ENCODE measurements around the gene OSBPL3. TPM values are rescaled to one million over a fixed set of nuclear protein-coding genes. Genes with fewer than 3 reads are reported as not detected.

The OSBPL3 gene
- total RNA-seq, 2 experiments from 2014 or later, result 41.2 to 45.1 TPM

- Mint-ChIP-seq H3K27ac (peak overlapping the region; percentile 80), H3K4me3 (no peak overlapping the region), H3K27me3 (no peaks in the 10 kb centered on the region), H3K36me3 (no peaks in the 10 kb centered on the region), H3K9me3 (no peaks in the 10 kb centered on the region), H3K4me1 (ENCODE audit: low read depth) (peaks cover 86% of the 10 kb centered on the region)
- ChIA-PET CTCF (interaction anchor here (0.6 to 3.1 kb wide), 7 partner anchors 11 to 1419 kb away, joined by 3 to 15 read pairs (median 3); partner anchors contain the start of gene OSBPL3), POLR2A (interaction anchor here (1.5 to 3.3 kb wide), 2 partner anchors 12 to 85 kb away, joined by 3 to 22 read pairs; partner anchors contain the start of gene OSBPL3)
- DNase-seq, result no peak
- intact Hi-C loops (cut with micrococcal nuclease), result loop anchor here (1.0 to 5.0 kb wide), 6 partner anchors 18 to 146 kb away; no protein-coding TSS in a partner anchor
Observed at GRCh38 chr7:24966802-24967201, 13.2 kb downstream of the OSBPL3 start.

GRCh38 chr7:24965831-24966708 is 13.9 kb downstream of the OSBPL3 start:
- peak; percentile 61 for DNase-seq
- no peaks in the 10 kb centered on the region for H3K36me3 Mint-ChIP-seq
- POLR2A ChIA-PET, result interaction anchor here (0.5 to 3.3 kb wide), 4 partner anchors 9 to 85 kb away, joined by 3 to 22 read pairs (median 4); partner anchors contain the start of gene OSBPL3
- H3K9me3 Mint-ChIP-seq, result no peaks in the 10 kb centered on the region
- H3K27me3 Mint-ChIP-seq, result no peaks in the 10 kb centered on the region
- intact Hi-C loops (cut with micrococcal nuclease), result loop anchor here (1.0 to 5.0 kb wide), 6 partner anchors 17 to 145 kb away; no protein-coding TSS in a partner anchor
- peak overlapping the region; percentile 80 for H3K27ac Mint-ChIP-seq
- CTCF ChIA-PET, result interaction anchor here (0.8 to 3.1 kb wide), 9 partner anchors 12 to 145 kb away, joined by 3 to 15 read pairs (median 4); partner anchors contain the start of gene OSBPL3
- peaks cover 82% of the 10 kb centered on the region for H3K4me1 Mint-ChIP-seq (ENCODE audit: low read depth)
- peak overlapping the region; percentile 36 for H3K4me3 Mint-ChIP-seq

GRCh38 chr7:24964191-24964590 is 15.8 kb downstream of the OSBPL3 start:
- no peaks in the 10 kb centered on the region for H3K9me3 Mint-ChIP-seq
- H3K4me3 Mint-ChIP-seq, result no peak overlapping the region
- no peak overlapping the region for H3K27ac Mint-ChIP-seq
- intact Hi-C loops (cut with micrococcal nuclease), result no loop called here
- H3K36me3 Mint-ChIP-seq, result peaks cover 1% of the 10 kb centered on the region
- ChIA-PET CTCF (interaction anchor here (0.9 to 1.4 kb wide), 3 partner anchors 15 to 144 kb away, joined by 3 to 5 read pairs (median 4); partner anchors contain the start of gene OSBPL3), POLR2A (interaction anchor here (0.6 to 2.4 kb wide), 2 partner anchors 15 to 18 kb away, joined by 5 to 10 read pairs; partner anchors contain the start of gene OSBPL3)
- peaks cover 82% of the 10 kb centered on the region for H3K4me1 Mint-ChIP-seq (ENCODE audit: low read depth)
- no peak for DNase-seq
- H3K27me3 Mint-ChIP-seq, result no peaks in the 10 kb centered on the region

DNA sequence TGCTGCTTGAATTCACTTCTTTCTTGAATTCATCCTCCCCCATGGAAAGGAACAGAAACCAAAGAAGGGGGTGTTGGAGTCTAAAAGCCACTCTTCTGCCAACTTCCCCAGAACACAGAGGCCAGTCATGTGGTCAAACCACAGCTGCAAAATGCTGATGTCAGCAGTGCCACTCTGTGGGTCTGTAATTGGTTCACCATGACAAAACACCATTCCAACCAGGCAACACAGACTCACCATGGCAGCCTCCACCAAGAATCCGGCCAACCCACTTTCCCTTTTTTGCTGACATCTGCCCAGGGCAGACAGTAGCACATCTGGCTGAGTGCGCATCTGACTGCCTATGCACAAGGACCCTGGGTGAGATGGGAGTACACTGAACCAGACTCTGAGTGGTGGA is 16.8 kb downstream of the OSBPL3 start:
- Mint-ChIP-seq H3K4me1 (ENCODE audit: low read depth) (peaks cover 85% of the 10 kb centered on the region), H3K36me3 (peaks cover 1% of the 10 kb centered on the region), H3K9me3 (no peaks in the 10 kb centered on the region), H3K27ac (peak overlapping the region; percentile 68), H3K27me3 (no peaks in the 10 kb centered on the region), H3K4me3 (no peak overlapping the region)
- peak; percentile 72 for DNase-seq
- intact Hi-C loops (cut with micrococcal nuclease), result no loop called here
- ChIA-PET CTCF (interaction anchor here (1.6 kb wide), 1 partner anchor 16 kb away, joined by 6 read pairs; no protein-coding TSS in a partner anchor), POLR2A (interaction anchor here (1.0 to 2.4 kb wide), 3 partner anchors 16 to 136 kb away, joined by 3 to 10 read pairs (median 4); partner anchors contain the start of gene OSBPL3)

DNA sequence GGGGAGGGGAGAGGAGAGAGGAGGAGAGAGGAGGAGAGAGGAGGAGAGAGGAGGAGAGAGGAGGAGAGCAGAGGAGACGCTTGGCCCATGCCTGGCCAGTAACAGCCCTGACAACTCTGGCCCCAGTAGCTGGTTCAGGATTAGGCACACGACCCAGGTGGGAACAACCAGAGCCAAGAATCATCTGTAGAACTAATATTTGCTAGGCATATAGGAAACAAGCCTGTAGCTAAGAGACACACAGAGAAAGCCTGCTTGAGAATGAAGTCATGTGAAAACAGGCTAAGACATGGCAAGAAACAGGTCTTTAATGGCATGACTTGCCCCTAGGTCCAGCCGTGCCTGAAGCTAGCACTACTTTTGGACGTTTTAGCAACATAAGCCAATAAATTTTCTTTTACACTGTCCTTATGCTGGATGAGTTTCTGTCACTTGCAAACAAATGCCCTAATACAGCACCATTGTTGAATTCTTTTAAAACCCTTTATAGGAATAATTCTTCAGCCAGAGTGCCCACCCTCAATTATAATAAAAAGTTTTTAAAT is 17.5 kb downstream of the OSBPL3 start:
- Mint-ChIP-seq H3K36me3 (peaks cover 1% of the 10 kb centered on the region), H3K4me3 (no peak overlapping the region), H3K9me3 (no peaks in the 10 kb centered on the region), H3K27me3 (no peaks in the 10 kb centered on the region), H3K4me1 (ENCODE audit: low read depth) (peaks cover 85% of the 10 kb centered on the region), H3K27ac (no peak overlapping the region)
- CTCF ChIA-PET, result interaction anchor here (1.6 kb wide), 1 partner anchor 17 kb away, joined by 6 read pairs; no protein-coding TSS in a partner anchor
- DNase-seq, result no peak
- POLR2A ChIA-PET, result interaction anchor here (1.0 to 2.4 kb wide), 3 partner anchors 16 to 135 kb away, joined by 3 to 10 read pairs (median 4); partner anchors contain the start of gene OSBPL3
- intact Hi-C loops (cut with micrococcal nuclease), result no loop called here

DNA sequence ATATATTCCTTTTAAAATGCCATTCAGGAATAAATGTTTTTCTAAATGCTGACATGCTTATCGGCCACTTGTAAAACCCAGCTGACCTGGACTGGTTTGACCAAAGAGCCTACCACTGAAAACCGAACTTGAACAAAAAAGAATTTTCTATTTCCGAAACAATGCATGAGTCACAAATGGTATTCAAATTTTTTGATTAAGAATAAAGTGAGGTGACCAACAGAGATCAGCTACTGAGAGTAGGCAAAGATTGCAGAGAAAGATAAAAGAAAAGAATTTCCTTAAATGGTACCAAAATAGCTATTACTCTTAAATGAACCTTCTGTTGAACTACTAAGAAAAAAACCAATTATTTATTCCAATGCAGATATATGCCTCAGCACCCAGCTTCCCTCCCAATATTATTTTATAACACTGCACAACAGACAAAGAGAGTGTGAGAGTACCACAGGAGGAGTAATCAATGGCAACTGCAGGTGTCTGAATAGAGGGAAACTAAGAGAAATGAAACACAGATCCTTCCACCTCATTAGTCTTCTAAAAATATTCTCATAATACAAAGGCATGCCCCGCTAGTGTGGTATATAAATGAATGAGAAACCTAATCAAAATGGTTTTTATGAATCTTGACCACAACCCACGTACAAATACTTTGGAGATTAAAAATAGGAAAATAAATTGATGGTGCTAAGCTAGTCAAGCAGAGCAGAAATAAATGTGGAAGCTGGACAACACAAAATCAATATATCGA is 20.1 kb downstream of the OSBPL3 start:
- ChIA-PET POLR2A (interaction anchor here (0.9 kb wide), 1 partner anchor 27 kb away, joined by 3 read pairs; no protein-coding TSS in a partner anchor), CTCF (interaction anchor here (0.7 to 1.5 kb wide), 4 partner anchors 19 to 148 kb away, joined by 3 to 4 read pairs (median 3); no protein-coding TSS in a partner anchor)
- Mint-ChIP-seq H3K9me3 (no peaks in the 10 kb centered on the region), H3K36me3 (peaks cover 1% of the 10 kb centered on the region), H3K4me1 (ENCODE audit: low read depth) (peaks cover 81% of the 10 kb centered on the region), H3K27ac (no peak overlapping the region), H3K4me3 (no peak overlapping the region), H3K27me3 (no peaks in the 10 kb centered on the region)
- DNase-seq, result no peak
- intact Hi-C loops (cut with micrococcal nuclease), result no loop called here

DNA sequence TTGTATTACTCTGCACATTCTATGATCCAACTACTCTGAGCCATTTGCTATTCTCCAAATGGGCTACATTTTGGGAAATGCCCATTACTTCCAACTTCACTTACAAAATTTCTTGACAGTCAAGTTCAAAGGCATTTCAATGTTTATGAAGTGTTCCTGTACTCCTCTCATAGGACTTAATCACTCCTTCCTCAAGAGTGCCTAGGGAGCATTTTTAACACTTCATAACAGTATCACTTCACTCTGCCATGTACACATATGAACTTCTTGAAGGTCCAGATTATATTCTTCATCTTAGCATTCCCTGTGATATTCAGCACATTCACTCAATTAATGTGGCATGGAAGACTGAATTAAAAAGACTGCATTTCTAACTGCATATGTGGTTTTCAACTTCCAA is 21.6 kb downstream of the OSBPL3 start:
- DNase-seq, result no peak
- CTCF ChIA-PET, result interaction anchor here (0.6 kb wide), 1 partner anchor 1421 kb away, joined by 4 read pairs; no protein-coding TSS in a partner anchor
- POLR2A ChIA-PET, result no interaction called here
- Mint-ChIP-seq H3K4me1 (ENCODE audit: low read depth) (peaks cover 76% of the 10 kb centered on the region), H3K27ac (no peak overlapping the region), H3K36me3 (peaks cover 1% of the 10 kb centered on the region), H3K27me3 (no peaks in the 10 kb centered on the region), H3K9me3 (no peaks in the 10 kb centered on the region), H3K4me3 (no peak overlapping the region)
- intact Hi-C loops (cut with micrococcal nuclease), result no loop called here

DNA sequence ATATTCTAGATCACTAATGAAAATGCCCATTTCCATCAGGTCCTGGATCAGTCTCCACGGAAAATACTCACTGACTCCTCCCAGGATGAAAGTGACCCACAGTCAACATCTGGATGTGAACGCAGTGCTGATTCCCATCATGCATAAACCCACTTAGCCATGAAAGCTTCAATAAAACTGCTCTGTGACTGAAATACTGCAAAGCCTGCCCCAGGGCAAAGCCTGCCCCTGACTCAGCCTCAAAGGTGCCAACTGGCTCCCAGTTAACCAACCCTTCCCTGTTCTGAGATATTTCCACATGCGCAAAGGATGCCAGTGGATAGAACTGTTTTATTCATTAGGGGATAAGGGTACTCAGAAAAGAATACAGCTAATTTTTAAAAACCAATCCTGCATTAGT is 24.0 kb downstream of the OSBPL3 start:
- Mint-ChIP-seq H3K9me3 (no peaks in the 10 kb centered on the region), H3K27me3 (no peaks in the 10 kb centered on the region), H3K27ac (no peak overlapping the region), H3K4me1 (ENCODE audit: low read depth) (peaks cover 69% of the 10 kb centered on the region), H3K4me3 (no peak overlapping the region), H3K36me3 (peaks cover 1% of the 10 kb centered on the region)
- ChIA-PET CTCF (no interaction called here), POLR2A (no interaction called here)
- no peak for DNase-seq
- intact Hi-C loops (cut with micrococcal nuclease), result no loop called here

DNA sequence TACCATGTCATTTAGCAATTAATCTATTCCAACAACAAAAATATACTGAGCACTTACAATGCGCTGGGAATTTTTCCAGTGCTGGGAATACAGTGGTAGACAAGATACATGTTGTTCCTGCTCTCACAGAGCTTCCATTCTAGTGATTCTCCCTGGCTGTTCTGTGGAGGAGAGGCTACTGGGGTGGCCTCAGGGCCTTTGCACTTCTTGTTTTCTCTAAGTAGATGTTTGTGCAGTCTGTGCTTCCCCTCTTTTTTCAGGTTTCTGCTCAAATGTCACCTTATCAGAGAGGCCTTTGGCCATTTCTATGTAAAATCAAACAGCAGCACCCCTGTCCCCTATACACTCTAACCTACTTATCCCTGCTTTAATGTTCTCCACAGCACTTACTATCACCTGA is 24.7 kb downstream of the OSBPL3 start:
- no peak for DNase-seq
- Mint-ChIP-seq H3K27me3 (no peaks in the 10 kb centered on the region), H3K4me3 (no peak overlapping the region), H3K4me1 (ENCODE audit: low read depth) (peaks cover 70% of the 10 kb centered on the region), H3K27ac (no peak overlapping the region), H3K36me3 (peaks cover 1% of the 10 kb centered on the region), H3K9me3 (no peaks in the 10 kb centered on the region)
- CTCF ChIA-PET, result interaction anchor here (0.5 kb wide), 1 partner anchor 8 kb away, joined by 3 read pairs; no protein-coding TSS in a partner anchor
- intact Hi-C loops (cut with micrococcal nuclease), result no loop called here
- POLR2A ChIA-PET, result no interaction called here

DNA sequence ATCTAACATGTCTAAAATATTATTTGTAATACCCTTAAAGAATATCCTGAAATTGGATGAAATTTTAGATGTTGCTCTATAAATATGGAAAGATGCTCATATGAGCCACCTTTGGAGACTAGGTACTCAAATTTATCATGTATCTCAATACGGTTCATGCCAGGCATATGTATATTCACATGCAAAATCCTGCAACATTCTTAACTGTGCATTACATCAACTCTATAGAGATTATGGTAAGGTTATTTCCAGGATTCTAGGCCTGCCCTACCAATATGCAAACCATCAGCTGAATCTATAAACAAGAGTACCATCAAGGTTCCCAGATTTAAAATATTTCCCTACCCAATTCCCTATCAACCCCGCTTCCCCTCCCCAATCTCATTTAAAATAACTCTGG is 27.5 kb downstream of the OSBPL3 start:
- Mint-ChIP-seq H3K27ac (no peak overlapping the region), H3K4me1 (ENCODE audit: low read depth) (peaks cover 68% of the 10 kb centered on the region), H3K36me3 (no peaks in the 10 kb centered on the region), H3K9me3 (no peaks in the 10 kb centered on the region), H3K4me3 (no peak overlapping the region), H3K27me3 (no peaks in the 10 kb centered on the region)
- intact Hi-C loops (cut with micrococcal nuclease), result no loop called here
- ChIA-PET POLR2A (interaction anchor here (1.2 kb wide), 1 partner anchor 74 kb away, joined by 5 read pairs; no protein-coding TSS in a partner anchor), CTCF (interaction anchor here (1.0 to 2.1 kb wide), 5 partner anchors 14 to 140 kb away, joined by 3 to 9 read pairs (median 4); partner anchors contain the start of gene OSBPL3)
- no peak for DNase-seq

GRCh38 chr7:24951441-24951980 is 28.5 kb downstream of the OSBPL3 start:
- Mint-ChIP-seq H3K36me3 (no peaks in the 10 kb centered on the region), H3K27me3 (no peaks in the 10 kb centered on the region), H3K4me3 (no peak overlapping the region), H3K27ac (no peak overlapping the region), H3K4me1 (ENCODE audit: low read depth) (peaks cover 69% of the 10 kb centered on the region), H3K9me3 (no peaks in the 10 kb centered on the region)
- intact Hi-C loops (cut with micrococcal nuclease), result no loop called here
- ChIA-PET POLR2A (interaction anchor here (0.6 to 1.2 kb wide), 2 partner anchors 73 to 196 kb away, joined by 3 to 5 read pairs; no protein-coding TSS in a partner anchor), CTCF (interaction anchor here (1.0 to 1.9 kb wide), 4 partner anchors 15 to 139 kb away, joined by 3 to 5 read pairs (median 4); partner anchors contain the start of gene OSBPL3)
- no peak for DNase-seq
